GM12878 (cell line): Measurements from ENCODE around the gene C18orf54.

Experiments used
- BACH1 ChIP-seq: fragments of 450-650 bp; IDR thresholded peaks from 2 replicates; pipeline ENCODE4 v1.6.1; 2017; ENCODE audit warnings: mild to moderate bottlenecking, borderline replicate concordance
- CBFB ChIP-seq: IDR thresholded peaks from 2 replicates; pipeline ENCODE4 v1.6.1; 2016; ENCODE audit warnings: antibody characterized with exemption, low read depth
- CBX5 ChIP-seq: sonication (generic); IDR thresholded peaks from 2 replicates; pipeline ENCODE4 v1.6.1; 2016; ENCODE audit warnings: low read depth, moderate library complexity, mild to moderate bottlenecking, inconsistent platforms
- CHD2 ChIP-seq: IDR thresholded peaks from 2 replicates; pipeline ENCODE4 v1.6.1; 2011; ENCODE audit warnings: low read depth, low read length, improper control_type of control experiment, borderline replicate concordance
- EP300 ChIP-seq, 2 experiments: fragments of 150-350 bp in 1 of 2; IDR thresholded peaks; 2 replicates each; pipeline ENCODE4 v1.6.1; 2011 to 2012; ENCODE audit warnings: low read depth in 2 of 2, low read length in 2 of 2, borderline replicate concordance in 1 of 2, improper control_type of control experiment in 1 of 2, inconsistent platforms in 1 of 2; ENCODE audit not compliant: control insufficient read depth in 1 of 2
- POLR2AphosphoS5 ChIP-seq: IDR thresholded peaks from 2 replicates; pipeline ENCODE4 v1.6.1; 2011; ENCODE audit warnings: mild to moderate bottlenecking, low read length, inconsistent platforms
- RAD21 ChIP-seq: IDR thresholded peaks from 2 replicates; pipeline ENCODE4 v1.6.1; 2011; ENCODE audit warnings: mild to moderate bottlenecking, low read depth, low read length, moderate library complexity; ENCODE audit not compliant: insufficient read depth
- SMAD5 ChIP-seq: IDR thresholded peaks from 2 replicates; pipeline ENCODE4 v1.6.1; 2016; ENCODE audit warnings: antibody characterized with exemption, low read depth
- ZNF207 ChIP-seq: fragments of 450-650 bp; IDR thresholded peaks from 2 replicates; pipeline ENCODE4 v1.6.1; 2014; ENCODE audit warnings: antibody characterized with exemption, mild to moderate bottlenecking, borderline replicate concordance
- TF ChIP-seq, protein P1 (sequence below), 3 experiments: IDR thresholded peaks in 2 of 3; conservative IDR thresholded peaks in 1 of 3; 2 replicates each; pipeline ENCODE4 v1.5.1; 2011; ENCODE audit warnings: low read depth in 3 of 3, low read length in 3 of 3, mild to moderate bottlenecking in 3 of 3, control low read depth in 2 of 3, moderate library complexity in 2 of 3, inconsistent platforms in 1 of 3, mixed read lengths in 1 of 3; ENCODE audit not compliant: control insufficient read depth in 2 of 3, insufficient read depth in 1 of 3; ENCODE audit errors: extremely low read depth in 1 of 3
- TF ChIP-seq, protein P2 (sequence below): fragments of 450-650 bp; IDR thresholded peaks from 2 replicates; pipeline ENCODE4 v1.6.1; 2016; ENCODE audit warnings: mild to moderate bottlenecking
- TF ChIP-seq, protein P3 (sequence below): IDR thresholded peaks from 2 replicates; pipeline ENCODE4 v1.6.1; 2011; ENCODE audit warnings: mild to moderate bottlenecking, low read depth, low read length, moderate library complexity; ENCODE audit not compliant: insufficient replicate concordance

DNA sequence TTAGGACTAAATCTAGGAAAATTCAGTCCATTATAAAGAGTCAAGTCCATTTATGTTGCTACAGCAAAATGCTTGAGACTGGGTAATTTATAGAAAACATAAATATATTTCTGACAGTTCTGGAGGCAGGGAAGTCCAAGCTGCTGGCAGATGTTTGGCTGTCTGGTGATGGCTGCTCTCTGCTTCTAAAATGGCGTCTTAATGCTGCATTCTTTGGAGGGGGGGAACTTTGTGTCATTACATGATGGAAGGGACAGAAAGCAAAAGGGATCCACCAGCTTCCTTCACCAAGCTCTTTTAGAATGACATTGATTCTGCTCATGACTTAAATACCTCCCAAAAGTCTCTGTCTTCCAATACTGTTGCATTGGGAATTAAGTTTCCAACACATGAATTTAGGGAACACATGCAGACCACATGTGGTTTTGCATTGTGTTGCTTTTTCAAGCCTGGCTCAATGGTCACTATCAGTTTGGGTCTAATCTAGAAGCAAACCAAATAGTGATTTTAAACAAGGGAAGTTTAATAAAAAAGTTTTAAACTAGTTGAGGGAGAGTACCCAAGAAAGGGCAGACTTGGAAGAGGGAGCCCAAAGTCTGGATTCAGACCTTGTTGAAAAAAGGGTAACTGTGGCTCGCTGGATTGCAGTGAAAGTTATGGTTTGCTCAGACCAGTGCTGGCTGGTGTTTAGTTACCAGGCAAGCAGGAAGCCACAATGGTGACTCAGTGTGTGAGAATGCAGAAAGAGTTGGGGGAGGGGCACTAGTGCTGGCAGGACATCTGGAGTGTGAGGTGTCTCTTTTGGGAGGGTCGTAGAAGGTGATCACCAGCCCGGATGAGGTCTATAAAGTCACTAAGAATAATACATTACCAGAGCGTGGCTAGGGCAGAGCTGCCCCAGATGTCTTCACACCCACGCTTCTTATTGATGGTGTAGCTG is 30.8 kb downstream of the C18orf54 start:
- TF ChIP-seq EP300 (IDR thresholded peaks at IDR 0.05; ENCODE audit: borderline replicate concordance in 1 of 2, control insufficient read depth in 1 of 2, low read depth in 2 of 2, low read length in 2 of 2) (no peak), ZNF207 (no peak), RAD21 (no peak), CHD2 (no peak), CBX5 (no peak), SMAD5 (no peak), POLR2AphosphoS5 (no peak), BACH1 (0 out of 2 replicates have a peak, but pooled peaks have one; percentile 26), CBFB (no peak)
- TF ChIP-seq, protein P1, sequence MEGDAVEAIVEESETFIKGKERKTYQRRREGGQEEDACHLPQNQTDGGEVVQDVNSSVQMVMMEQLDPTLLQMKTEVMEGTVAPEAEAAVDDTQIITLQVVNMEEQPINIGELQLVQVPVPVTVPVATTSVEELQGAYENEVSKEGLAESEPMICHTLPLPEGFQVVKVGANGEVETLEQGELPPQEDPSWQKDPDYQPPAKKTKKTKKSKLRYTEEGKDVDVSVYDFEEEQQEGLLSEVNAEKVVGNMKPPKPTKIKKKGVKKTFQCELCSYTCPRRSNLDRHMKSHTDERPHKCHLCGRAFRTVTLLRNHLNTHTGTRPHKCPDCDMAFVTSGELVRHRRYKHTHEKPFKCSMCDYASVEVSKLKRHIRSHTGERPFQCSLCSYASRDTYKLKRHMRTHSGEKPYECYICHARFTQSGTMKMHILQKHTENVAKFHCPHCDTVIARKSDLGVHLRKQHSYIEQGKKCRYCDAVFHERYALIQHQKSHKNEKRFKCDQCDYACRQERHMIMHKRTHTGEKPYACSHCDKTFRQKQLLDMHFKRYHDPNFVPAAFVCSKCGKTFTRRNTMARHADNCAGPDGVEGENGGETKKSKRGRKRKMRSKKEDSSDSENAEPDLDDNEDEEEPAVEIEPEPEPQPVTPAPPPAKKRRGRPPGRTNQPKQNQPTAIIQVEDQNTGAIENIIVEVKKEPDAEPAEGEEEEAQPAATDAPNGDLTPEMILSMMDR (IDR thresholded peaks at IDR 0.05 in 2 of 3, conservative IDR thresholded peaks at IDR 0.05 in 1 of 3; ENCODE audit: control insufficient read depth in 2 of 3, extremely low read depth in 1 of 3, insufficient read depth in 1 of 3, low read depth in 3 of 3, low read length in 3 of 3) = no peak
- TF ChIP-seq, protein P2, sequence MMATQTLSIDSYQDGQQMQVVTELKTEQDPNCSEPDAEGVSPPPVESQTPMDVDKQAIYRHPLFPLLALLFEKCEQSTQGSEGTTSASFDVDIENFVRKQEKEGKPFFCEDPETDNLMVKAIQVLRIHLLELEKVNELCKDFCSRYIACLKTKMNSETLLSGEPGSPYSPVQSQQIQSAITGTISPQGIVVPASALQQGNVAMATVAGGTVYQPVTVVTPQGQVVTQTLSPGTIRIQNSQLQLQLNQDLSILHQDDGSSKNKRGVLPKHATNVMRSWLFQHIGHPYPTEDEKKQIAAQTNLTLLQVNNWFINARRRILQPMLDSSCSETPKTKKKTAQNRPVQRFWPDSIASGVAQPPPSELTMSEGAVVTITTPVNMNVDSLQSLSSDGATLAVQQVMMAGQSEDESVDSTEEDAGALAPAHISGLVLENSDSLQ = no peak
- TF ChIP-seq, protein P3, sequence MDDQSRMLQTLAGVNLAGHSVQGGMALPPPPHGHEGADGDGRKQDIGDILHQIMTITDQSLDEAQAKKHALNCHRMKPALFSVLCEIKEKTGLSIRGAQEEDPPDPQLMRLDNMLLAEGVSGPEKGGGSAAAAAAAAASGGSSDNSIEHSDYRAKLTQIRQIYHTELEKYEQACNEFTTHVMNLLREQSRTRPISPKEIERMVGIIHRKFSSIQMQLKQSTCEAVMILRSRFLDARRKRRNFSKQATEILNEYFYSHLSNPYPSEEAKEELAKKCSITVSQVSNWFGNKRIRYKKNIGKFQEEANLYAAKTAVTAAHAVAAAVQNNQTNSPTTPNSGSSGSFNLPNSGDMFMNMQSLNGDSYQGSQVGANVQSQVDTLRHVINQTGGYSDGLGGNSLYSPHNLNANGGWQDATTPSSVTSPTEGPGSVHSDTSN = no peak
